PC-3 (cell line): ENCODE data around the gene TMEM30B.

Source experiments
- EZH2 ChIP-seq: fragments of 300-600 bp; sonication (generic); IDR thresholded peaks from one replicate; pipeline ENCODE4 v1.6.1; 2017; ENCODE audit warnings: antibody characterized with exemption, mild to moderate bottlenecking, low read length; ENCODE audit not compliant: unreplicated experiment
- EZH2phosphoT487 ChIP-seq: fragments of 300-600 bp; sonication (generic); IDR thresholded peaks from 2 replicates; pipeline ENCODE4 v1.6.1; 2018; ENCODE audit warnings: mild to moderate bottlenecking, antibody characterized with exemption, low read length, borderline replicate concordance
- TF ChIP-seq, protein P1 (sequence below): fragments of 300-600 bp; sonication (generic); conservative IDR thresholded peaks from 2 replicates; pipeline ENCODE4 v1.5.1; 2017; ENCODE audit warnings: antibody characterized with exemption, low read depth, mild to moderate bottlenecking, low read length

DNA sequence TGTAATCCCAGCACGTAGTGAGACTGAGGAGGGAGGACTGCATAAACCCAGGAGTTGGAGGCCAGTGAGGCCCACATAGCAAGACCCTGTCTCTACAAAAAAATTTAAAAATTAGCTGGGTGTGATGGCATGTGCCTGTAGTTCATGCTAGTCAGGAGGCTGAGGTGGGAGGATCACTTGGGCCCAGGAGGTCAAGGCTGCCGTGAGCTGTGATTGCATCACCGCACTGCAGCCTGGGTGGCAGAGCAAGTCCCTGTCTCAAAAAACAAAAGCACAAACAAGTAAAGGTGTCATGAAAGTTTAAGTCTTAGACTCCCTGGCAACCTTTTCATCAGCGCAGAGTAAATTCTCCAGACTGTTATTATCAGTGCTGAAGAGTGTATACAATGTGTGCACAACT is 10.4 kb downstream of the TMEM30B start:
- TF ChIP-seq, protein P1, sequence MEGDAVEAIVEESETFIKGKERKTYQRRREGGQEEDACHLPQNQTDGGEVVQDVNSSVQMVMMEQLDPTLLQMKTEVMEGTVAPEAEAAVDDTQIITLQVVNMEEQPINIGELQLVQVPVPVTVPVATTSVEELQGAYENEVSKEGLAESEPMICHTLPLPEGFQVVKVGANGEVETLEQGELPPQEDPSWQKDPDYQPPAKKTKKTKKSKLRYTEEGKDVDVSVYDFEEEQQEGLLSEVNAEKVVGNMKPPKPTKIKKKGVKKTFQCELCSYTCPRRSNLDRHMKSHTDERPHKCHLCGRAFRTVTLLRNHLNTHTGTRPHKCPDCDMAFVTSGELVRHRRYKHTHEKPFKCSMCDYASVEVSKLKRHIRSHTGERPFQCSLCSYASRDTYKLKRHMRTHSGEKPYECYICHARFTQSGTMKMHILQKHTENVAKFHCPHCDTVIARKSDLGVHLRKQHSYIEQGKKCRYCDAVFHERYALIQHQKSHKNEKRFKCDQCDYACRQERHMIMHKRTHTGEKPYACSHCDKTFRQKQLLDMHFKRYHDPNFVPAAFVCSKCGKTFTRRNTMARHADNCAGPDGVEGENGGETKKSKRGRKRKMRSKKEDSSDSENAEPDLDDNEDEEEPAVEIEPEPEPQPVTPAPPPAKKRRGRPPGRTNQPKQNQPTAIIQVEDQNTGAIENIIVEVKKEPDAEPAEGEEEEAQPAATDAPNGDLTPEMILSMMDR, result no peak
- TF ChIP-seq EZH2, result no peak
- TF ChIP-seq EZH2phosphoT487, result no peak
